Activated naive CD4-positive, alpha-beta T cell treated with Interleukin-2 at 50 U/mL for 16 hours (primary cell): ENCODE data around the gene GHR.

ENCODE experiments used
- DNase-seq: peaks from one replicate; pipeline ENCODE4 v3.0.0-alpha.2; 2020

The GHR gene

DNA sequence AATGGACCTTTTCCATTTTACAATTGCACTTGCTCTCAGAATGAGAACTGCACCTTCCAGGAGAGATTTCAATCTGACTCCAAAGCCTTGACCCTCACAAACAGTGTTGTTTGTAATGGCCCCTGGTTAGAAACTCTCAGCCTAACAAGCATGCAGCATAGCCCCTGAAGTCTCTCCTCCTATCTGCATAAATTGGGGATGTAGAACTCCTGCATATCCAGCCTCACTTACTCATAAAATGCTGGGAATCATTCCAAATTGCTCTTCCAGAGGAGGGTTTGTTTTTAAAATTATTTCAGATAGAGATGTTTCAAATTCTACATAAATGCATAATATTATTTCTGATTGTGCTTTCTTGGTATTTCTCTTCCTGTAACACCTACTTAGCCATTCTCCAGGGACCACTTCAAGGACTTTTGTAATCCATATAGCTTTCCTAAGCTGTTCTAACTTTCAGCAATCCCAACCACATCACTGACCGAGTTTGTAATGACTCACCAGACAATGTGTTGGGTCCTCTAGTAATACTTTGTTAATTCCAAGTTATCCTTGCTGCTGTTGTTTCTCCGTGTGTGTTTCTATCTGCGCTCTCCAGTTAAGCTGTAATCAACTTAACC lies 189.6 kb downstream of the GHR start:
- no peak for DNase-seq

DNA sequence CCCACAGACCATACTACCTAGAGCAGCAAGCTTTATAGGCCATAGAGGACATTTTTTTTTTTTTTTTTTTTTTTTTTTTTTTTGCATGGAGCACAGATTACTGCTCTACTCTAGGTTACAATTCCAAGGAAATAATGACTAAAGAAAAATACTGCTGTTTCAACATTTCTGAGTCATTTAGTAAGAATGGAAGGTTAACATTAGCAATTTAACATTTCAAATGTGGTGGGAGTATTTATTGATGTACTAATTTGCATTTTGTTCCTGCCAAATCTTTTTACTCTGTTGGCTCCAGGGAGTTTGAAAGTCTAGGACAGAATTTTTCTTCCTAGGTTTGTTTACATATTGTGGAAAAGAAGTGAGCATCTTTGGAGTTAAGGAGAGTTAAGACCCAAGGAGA lies 191.3 kb downstream of the GHR start:
- DNase-seq, result no peak

DNA sequence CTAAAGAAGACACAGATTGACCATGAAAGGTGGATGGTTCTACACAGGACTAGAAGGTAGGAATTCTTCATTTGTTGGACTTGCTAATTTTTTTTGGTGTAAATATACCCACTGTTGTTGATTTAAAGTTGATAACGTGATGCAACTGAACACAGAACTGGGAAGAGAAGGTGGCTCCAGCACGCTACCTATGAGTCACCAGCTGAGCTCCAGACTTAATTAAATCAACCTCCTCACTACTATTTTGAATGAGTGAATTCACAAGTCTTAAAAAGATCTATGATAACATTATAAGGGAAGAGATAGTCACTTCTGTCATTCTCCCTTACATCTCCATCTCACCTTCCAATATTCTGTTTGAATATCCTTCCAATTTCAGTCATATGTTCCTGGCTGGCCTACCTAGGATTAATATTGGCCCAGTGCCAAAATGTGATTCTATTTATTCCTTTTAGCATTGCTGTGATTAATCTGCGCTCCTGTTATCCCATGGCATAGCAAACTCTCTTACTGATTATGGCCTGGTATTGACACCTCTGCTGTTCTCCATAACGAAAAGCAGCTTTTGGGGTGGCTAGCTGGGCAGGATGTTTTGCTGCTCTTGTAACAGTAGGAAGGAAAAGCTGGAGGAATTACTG lies 197.5 kb downstream of the GHR start:
- no peak for DNase-seq

- DNase-seq, result no peak
These were observed 198.0 kb downstream of the GHR start for GRCh38 chr5:42621242-42621641.

- no peak for DNase-seq
These were observed 198.4 kb downstream of the GHR start for GRCh38 chr5:42621662-42622061.

DNA sequence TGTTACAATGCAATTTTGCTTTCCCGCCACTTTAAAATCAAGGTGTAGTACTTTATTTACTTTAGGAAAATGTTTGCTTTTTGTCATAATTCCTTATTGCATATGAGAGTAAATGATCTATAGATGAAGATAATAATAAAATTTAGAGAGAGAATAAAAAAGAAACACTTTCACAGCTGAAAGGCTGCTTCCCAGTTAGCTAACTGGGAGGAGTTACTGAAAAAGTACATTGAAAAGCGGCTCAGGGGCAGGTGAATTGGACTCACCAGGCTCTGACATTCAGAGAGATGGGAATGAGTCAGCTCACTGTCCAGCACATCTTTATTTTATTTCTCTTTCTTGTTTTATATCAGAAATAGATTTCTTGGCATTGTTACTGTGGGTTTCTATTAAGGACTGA lies 201.7 kb downstream of the GHR start:
- DNase-seq, result no peak

- no peak for DNase-seq
These were observed 203.2 kb downstream of the GHR start for GRCh38 chr5:42626462-42626861.

GRCh38 chr5:42628821-42629220 lies 205.6 kb downstream of the GHR start:
- DNase-seq, result no peak

GRCh38 chr5:42629284-42629683 lies 206.0 kb downstream of the GHR start:
- no peak for DNase-seq

- no peak for DNase-seq
These were observed 208.0 kb downstream of the GHR start for GRCh38 chr5:42631241-42631640.

DNA sequence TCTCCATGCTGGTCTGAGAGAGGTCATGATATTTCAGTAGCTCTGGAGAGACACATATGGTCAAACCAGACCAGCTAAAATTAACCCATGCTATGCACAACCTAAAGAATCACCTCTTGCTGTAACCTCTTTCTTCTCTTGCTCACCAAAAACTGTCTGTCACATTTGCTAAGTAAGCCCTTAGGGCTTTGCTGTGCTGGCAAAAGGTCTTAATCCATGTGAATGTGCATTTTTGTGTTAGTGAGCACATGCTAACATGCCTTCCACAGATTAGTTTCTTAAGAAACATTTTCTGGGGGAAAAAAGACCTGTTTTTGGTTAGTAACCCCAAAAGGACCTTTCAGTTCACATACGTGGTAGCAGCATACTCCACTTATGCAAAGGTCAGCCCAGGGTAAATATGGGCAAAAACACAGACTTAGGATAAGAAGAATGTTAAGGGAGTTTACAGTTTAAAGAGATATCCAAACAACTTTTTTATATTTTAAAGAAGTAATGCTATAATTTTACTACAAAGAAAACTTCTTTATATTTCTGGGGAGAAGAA lies 209.2 kb downstream of the GHR start:
- DNase-seq, result no peak

DNA sequence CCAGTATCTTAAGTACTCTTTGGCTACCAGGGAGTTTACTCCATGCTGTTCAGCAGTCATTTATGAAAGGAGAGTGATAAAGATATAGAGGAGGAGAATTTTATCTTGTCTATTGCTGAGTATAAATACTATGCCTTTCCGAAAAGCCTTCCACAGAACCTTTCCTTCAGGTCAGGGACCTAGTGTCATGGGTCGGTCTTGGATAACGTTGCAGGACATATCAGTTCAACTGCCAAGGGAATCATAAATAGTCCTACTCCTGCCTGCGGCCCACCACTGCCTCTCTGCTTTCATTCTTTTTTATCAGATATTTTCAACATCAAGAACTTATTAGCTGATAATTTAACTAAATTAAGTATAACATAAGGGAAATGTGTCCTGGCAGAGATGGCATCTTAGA lies 211.3 kb downstream of the GHR start:
- no peak for DNase-seq

- no peak for DNase-seq
These were observed 213.2 kb downstream of the GHR start for GRCh38 chr5:42636425-42636824.

- no peak for DNase-seq
These were observed 213.7 kb downstream of the GHR start for GRCh38 chr5:42636946-42637345.

- no peak for DNase-seq
These were observed 215.7 kb downstream of the GHR start for GRCh38 chr5:42638972-42639371.

DNA sequence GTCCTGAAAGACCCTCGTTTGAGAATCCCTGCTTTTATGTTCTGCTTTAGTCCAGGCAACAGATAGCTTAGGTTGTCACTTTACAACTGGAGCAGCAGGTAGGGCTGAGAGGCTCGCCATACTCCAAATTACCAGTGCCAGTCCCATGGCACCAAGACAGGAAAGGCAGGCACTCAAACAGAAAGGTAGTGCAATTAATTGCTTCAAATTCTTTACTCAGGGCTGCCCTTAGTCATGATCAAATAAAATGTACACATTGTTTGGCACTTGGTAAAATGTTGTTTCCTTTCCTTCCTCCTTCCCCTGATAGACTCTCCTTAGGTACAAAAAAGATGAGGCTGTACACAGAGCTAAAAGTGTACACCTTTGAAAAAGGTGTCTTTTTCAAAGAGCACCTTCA lies 217.6 kb downstream of the GHR start:
- no peak for DNase-seq

GRCh38 chr5:42641336-42642005 lies 218.2 kb downstream of the GHR start:
- DNase-seq, result no peak

- DNase-seq, result no peak
These were observed 218.8 kb downstream of the GHR start for GRCh38 chr5:42642006-42642405.

- DNase-seq, result no peak
These were observed 220.1 kb downstream of the GHR start for GRCh38 chr5:42643360-42643759.

DNA sequence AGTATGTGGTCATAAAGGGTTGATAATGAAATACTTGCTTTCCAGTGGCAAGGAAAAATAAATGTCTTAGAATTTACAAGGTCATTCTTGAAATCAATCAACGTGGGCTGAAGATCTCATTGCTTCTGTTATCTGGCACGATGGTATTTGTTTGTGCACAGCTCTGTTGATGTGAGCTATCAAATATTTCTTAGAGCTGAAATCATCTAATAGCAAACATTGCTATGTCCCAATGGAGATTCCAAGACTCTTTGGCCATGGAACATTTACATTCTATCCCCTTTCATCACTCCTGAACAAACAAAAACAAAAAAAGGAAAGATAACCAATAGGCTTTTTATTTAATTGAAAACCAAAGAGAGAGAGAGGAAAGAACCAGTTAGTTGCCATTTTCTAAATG lies 221.9 kb downstream of the GHR start:
- no peak for DNase-seq

DNA sequence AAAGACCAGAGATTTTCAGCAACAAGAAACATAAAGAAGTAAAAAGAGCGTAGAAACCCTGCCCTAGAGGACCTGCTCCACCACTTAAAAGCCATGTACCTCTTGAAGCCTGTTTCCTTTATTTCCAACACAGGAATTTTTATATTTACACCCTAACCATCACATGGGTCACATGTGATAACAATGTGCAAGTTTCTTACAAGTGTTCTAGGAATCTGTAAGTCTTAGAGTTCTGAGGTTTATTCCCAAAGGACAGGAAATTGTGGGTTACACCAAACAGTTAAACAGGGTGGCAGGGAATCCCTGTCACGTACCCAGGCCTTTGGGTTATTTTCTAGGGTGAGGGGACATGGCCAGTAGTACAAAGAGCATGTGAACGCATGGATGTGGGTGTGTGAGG lies 224.8 kb downstream of the GHR start:
- DNase-seq, result no peak

DNA sequence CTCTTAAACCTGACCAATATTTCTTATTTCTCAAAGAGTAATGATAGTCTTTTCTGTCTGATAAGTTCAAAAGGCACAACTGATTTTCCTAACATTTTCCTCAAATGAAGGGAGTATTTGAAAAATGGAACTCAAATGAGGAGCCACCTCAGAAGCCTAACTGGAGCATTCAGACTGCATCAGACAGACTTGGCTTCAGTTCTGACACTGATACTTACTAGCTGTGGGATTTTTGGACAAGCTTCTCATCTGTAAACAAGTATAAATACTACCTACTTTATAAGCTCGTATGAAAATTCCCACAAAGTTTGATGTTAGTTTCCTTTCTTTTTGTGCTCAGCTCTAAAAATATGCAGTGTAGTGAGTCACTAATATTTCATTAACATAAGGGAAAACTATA lies 225.7 kb downstream of the GHR start:
- no peak for DNase-seq

DNA sequence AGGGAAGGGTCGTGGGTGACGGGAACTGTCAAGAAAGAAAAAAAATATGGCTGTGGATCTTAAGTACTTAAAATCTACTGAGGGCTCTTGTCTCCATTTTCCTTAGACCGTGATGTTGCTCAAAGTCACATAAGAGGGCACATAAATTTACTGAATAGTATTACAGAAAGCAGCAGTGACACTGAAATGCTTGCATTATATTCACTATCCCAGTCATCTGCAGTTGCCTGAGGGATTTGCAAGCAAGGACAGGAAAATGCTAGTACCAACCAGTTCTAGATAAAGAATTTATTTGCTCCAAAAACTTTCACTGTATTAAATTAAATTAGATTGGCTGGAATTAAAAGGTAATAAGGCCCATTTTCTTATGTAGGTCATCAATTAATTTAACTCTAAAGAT lies 226.8 kb downstream of the GHR start:
- no peak for DNase-seq

GRCh38 chr5:42653705-42654104 lies 230.5 kb downstream of the GHR start:
- no peak for DNase-seq
